Measurements from ENCODE around the gene NKRF. TPM values are rescaled to one million over a fixed set of nuclear protein-coding genes. Genes with fewer than 3 reads are reported as not detected.

NKRF gene
- total RNA-seq, 1 donor from 2014 or later, result 4.1 TPM

GRCh38 chrX:119607018-119607389, 780 bp upstream of the NKRF start:
- DNase-seq, result no peak

GRCh38 chrX:119605464-119606279, 552 bp downstream of the NKRF start:
- peak; percentile 37 for DNase-seq

- DNase-seq, result peak; percentile 2
Observed at GRCh38 chrX:119604766-119605463, 1.3 kb downstream of the NKRF start.

- DNase-seq, result no peak
Observed at GRCh38 chrX:119602701-119603255, 3.4 kb downstream of the NKRF start.

- no peak for DNase-seq
Observed at GRCh38 chrX:119589810-119590209, 16.4 kb downstream of the NKRF start.

- no peak for DNase-seq
Observed at GRCh38 chrX:119583431-119584059, 22.7 kb downstream of the NKRF start.

GRCh38 chrX:119579414-119579813, 26.8 kb downstream of the NKRF start:
- DNase-seq, result no peak

- peak; percentile 93 for DNase-seq
Observed at GRCh38 chrX:119574394-119575266, 31.6 kb downstream of the NKRF start, which contains the start of gene UBE2A. TSS of gene UBE2A (plus strand) at chrX:119574563. CDS start at chrX:119574712, 149 bp downstream.

GRCh38 chrX:119573840-119574393, 32.3 kb downstream of the NKRF start:
- DNase-seq, result peak; percentile 64

GRCh38 chrX:119573222-119573621, 33.0 kb downstream of the NKRF start:
- DNase-seq, result no peak

GRCh38 chrX:119570351-119570835, 35.8 kb downstream of the NKRF start:
- DNase-seq, result no peak

GRCh38 chrX:119565107-119565663, 41.0 kb downstream of the NKRF start, which contains the start of gene STEEP1:
TSS of gene STEEP1 (minus strand) at chrX:119565409. CDS start at chrX:119565355, 54 bp downstream.
- DNase-seq, result peak; percentile 94

- DNase-seq, result no peak
Observed at GRCh38 chrX:119552508-119552907, 53.7 kb downstream of the NKRF start.

- no peak for DNase-seq
Observed at GRCh38 chrX:119549327-119550016, 56.8 kb downstream of the NKRF start.

GRCh38 chrX:119541188-119541587, 65.0 kb downstream of the NKRF start:
- DNase-seq, result peak; percentile 67

- no peak for DNase-seq
Observed at GRCh38 chrX:119539872-119540271, 66.4 kb downstream of the NKRF start.

Data from dermis blood vessel endothelial cell (primary cell).